Thoracic aorta (tissue), 2 donors: ENCODE data around the gene RPS19. TPM values are rescaled to one million over a fixed set of nuclear protein-coding genes. Genes with fewer than 3 reads are reported as not detected.

ENCODE experiments used
- ATAC-seq: fragments of 150-250 bp; one replicate; pipeline ENCODE4 v1.8.0; 2017; ENCODE audit warnings: low read depth; ENCODE audit not compliant: insufficient number of reproducible peaks, low FRiP score
- DNase-seq: peaks from one replicate; pipeline ENCODE4 v3.0.0-alpha.2; 2020; ENCODE audit warnings: low spot score
- H3K27ac ChIP-seq, 2 donors: fragments of 200-600 bp; sonication (generic); 1 replicate in 1 of 2; 2 replicates in 1 of 2; pipeline ENCODE4 v1.5.1; 2016; ENCODE audit warnings: mild to moderate bottlenecking in 2 of 2, moderate library complexity in 2 of 2
- H3K27me3 ChIP-seq: fragments of 200-600 bp; sonication (generic); replicated peaks from 2 replicates; pipeline ENCODE4 v1.6.0; 2016; ENCODE audit warnings: mild to moderate bottlenecking; ENCODE audit not compliant: insufficient read depth
- H3K36me3 ChIP-seq: fragments of 200-600 bp; sonication (generic); one replicate; pipeline ENCODE4 v1.5.1; 2016
- H3K4me1 ChIP-seq, 2 donors: fragments of 200-600 bp; sonication (generic); 1 replicate in 1 of 2; 2 replicates in 1 of 2; pipeline versions ENCODE4 v1.5.1 to v1.6.0; 2016; ENCODE audit warnings: low read depth in 2 of 2, mild to moderate bottlenecking in 1 of 2; ENCODE audit not compliant: control insufficient read depth in 1 of 2
- H3K4me3 ChIP-seq: fragments of 200-600 bp; sonication (generic); 2 replicates; pipeline ENCODE4 v1.5.1; 2016; ENCODE audit warnings: mild to moderate bottlenecking
- H3K9me3 ChIP-seq: fragments of 200-600 bp; sonication (generic); 2 replicates; pipeline ENCODE4 v1.5.1; 2016
- total RNA-seq, 2 donors: library from RNA; depleted of rRNA; stranded (reverse); fragments of >200 nt; gene quantifications; one replicate each; pipeline versions ENCODE4 v1.1.0 to v1.2.3, GENCODE V29; 2016
- TF ChIP-seq, protein P1 (sequence below): fragments of 200-600 bp; sonication (generic); IDR thresholded peaks from one replicate; pipeline ENCODE4 v1.5.1; 2019; ENCODE audit warnings: antibody characterized with exemption

RPS19 gene
- total RNA-seq, 2 donors from 2014 or later = 347 to 429 TPM

DNA sequence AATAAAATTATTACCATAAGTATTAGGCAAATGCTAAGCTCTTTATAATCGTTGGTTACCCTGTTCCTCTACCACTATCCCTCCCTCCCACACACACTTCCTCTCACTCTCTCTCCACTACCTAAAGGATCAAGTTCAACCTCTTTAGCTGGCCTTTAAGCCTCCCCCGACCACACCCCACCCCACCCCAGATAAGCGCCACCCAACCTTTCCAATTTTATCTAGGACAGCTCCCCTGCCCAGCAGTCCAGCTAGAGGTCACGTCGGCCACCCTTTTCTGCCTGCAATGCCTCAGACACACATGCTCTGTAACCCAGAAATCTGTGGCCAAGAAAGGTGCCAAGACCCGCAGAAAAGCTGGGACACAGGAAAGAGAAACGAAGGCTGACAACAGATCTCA lies 16.7 kb upstream of the RPS19 start:
- no peaks in the 10 kb centered on the region for H3K36me3 ChIP-seq
- no peaks in the 10 kb centered on the region for H3K9me3 ChIP-seq
- no peak for DNase-seq
- no peak overlapping the region for H3K4me3 ChIP-seq
- ATAC-seq = no peak
- no peak overlapping the region for H3K27ac ChIP-seq
- no peaks in the 10 kb centered on the region for H3K27me3 ChIP-seq
- TF ChIP-seq, protein P1, sequence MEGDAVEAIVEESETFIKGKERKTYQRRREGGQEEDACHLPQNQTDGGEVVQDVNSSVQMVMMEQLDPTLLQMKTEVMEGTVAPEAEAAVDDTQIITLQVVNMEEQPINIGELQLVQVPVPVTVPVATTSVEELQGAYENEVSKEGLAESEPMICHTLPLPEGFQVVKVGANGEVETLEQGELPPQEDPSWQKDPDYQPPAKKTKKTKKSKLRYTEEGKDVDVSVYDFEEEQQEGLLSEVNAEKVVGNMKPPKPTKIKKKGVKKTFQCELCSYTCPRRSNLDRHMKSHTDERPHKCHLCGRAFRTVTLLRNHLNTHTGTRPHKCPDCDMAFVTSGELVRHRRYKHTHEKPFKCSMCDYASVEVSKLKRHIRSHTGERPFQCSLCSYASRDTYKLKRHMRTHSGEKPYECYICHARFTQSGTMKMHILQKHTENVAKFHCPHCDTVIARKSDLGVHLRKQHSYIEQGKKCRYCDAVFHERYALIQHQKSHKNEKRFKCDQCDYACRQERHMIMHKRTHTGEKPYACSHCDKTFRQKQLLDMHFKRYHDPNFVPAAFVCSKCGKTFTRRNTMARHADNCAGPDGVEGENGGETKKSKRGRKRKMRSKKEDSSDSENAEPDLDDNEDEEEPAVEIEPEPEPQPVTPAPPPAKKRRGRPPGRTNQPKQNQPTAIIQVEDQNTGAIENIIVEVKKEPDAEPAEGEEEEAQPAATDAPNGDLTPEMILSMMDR = no peak
- H3K4me1 ChIP-seq = no peaks in the 10 kb centered on the region

- no peak for ATAC-seq
- H3K36me3 ChIP-seq = no peaks in the 10 kb centered on the region
- H3K27me3 ChIP-seq = no peaks in the 10 kb centered on the region
- no peaks in the 10 kb centered on the region for H3K9me3 ChIP-seq
- H3K4me3 ChIP-seq = no peak within 1 kb of the TSS
- no peaks in the 10 kb centered on the region for H3K4me1 ChIP-seq
- no peak for DNase-seq
- H3K27ac ChIP-seq = no peak within 1 kb of the TSS
- TF ChIP-seq, protein P1 = no peak
Measured at GRCh38 chr19:41844601-41845000, 15.5 kb upstream of the RPS19 start, which contains the start of gene LYPD4. Gene LYPD4 (minus strand): TSS chr19:41844683. CDS start chr19:41839285, 5,398 bp downstream.

GRCh38 chr19:41845001-41845050 lies 15.2 kb upstream of the RPS19 start, which contains the start of gene DMRTC2:
Gene DMRTC2 (plus strand): TSS chr19:41845042. CDS start chr19:41847429, 2,387 bp downstream.
- Histone ChIP-seq H3K4me3 (no peak within 1 kb of the TSS), H3K36me3 (no peaks in the 10 kb centered on the region), H3K9me3 (no peaks in the 10 kb centered on the region), H3K27me3 (no peaks in the 10 kb centered on the region), H3K27ac (no peak within 1 kb of the TSS), H3K4me1 (no peaks in the 10 kb centered on the region)
- ATAC-seq (no peak), DNase-seq (no peak)
- TF ChIP-seq, protein P1 = no peak

- Histone ChIP-seq H3K9me3 (no peaks in the 10 kb centered on the region), H3K4me1 (no peaks in the 10 kb centered on the region), H3K27ac (no peak overlapping the region), H3K4me3 (no peak overlapping the region), H3K36me3 (no peaks in the 10 kb centered on the region), H3K27me3 (no peaks in the 10 kb centered on the region)
- DNase-seq (no peak), ATAC-seq (no peak)
- TF ChIP-seq, protein P1 = no peak
Measured at GRCh38 chr19:41845051-41845590, 14.9 kb upstream of the RPS19 start.

GRCh38 chr19:41847351-41848105 lies 12.5 kb upstream of the RPS19 start:
- TF ChIP-seq, protein P1 = no peak
- no peak for ATAC-seq
- no peaks in the 10 kb centered on the region for H3K9me3 ChIP-seq
- no peak overlapping the region for H3K4me3 ChIP-seq
- DNase-seq = no peak
- no peaks in the 10 kb centered on the region for H3K36me3 ChIP-seq
- no peaks in the 10 kb centered on the region for H3K27me3 ChIP-seq
- no peaks in the 10 kb centered on the region for H3K4me1 ChIP-seq
- H3K27ac ChIP-seq = no peak overlapping the region
